OCI-M2 (cell line): ENCODE data around the gene IFNAR1.

Experiments
- DNase-seq: peaks from one replicate; lab custom pipeline; 2025; ENCODE audit not compliant: unreplicated experiment; lab: John Stamatoyannopoulos, UW

Gene IFNAR1

GRCh38 chr21:33324291-33325221 is at the start of gene IFNAR1:
Gene IFNAR1 (plus strand): TSS chr21:33324970. CDS start chr21:33325056, 86 bp downstream.
- peak; percentile 86 for DNase-seq

DNA sequence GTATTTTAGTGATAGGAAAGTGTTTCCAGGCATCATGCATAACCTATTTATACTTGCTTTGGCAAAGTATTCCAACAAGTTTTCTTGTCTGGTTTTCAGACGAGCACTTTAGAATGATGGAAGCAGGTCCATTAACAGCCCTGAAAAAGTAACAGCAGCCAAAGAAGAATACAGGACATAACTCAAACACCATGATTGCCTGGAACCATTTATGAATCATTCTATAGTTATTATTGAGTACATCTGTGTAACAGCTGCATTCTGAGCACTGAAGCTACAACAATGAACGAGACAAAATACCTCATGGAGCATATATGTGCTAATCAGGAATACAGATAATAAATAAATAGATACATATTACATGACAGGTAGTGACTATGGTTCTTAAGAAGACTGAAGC is 46.0 kb upstream of the IFNAR1 start:
- no peak for DNase-seq

DNA sequence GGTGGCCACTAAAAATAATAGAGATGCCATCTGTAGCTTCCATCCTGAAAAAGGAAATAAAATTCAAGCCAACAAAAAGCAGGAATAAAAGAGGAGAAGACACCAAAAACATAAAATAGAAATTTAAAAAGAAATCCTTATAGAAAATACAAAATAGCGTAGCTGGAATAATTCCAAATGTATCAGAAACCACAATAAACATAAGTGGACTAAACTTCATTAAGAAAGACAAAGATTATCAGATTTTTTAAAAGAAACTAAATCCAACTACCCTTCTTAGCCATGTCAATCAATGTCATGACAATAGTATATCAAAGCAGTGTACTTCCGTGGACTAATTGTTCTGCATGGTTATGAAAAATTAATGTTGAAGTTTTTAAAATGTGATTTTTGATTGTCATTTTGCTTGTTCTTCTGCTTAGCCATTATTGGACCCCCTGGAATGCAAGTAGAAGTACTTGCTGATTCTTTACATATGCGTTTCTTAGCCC is 45.4 kb upstream of the IFNAR1 start:
- no peak for DNase-seq

DNA sequence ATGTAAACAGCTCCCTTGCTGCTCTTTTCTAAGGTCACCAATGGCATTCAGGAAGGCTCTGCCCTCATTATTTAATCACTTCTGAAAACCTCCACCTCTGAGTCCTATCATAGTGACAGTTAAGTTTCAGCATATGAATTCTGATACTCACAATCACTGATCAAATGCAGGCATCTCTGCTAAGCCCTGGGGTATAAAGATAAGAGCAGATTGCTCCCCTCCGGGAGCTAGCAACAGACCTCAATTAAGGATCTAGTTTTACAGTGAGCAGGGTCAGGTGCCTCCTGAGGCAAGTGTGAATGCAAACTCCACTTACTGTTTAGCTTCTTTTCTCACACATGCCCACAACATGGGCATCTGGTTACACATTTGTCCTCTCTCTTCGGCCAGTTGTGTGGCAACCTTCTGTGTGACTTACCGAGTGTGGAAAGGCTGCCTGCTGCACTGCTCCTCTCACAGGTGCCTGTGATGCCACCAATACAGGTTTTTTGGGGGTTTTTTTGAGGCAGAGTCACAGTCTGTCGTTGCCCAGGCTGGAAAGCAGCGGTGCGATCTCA is 43.6 kb upstream of the IFNAR1 start:
- no peak for DNase-seq

GRCh38 chr21:33283203-33283602 is 41.6 kb upstream of the IFNAR1 start:
- DNase-seq: no peak

- no peak for DNase-seq
These were observed 38.7 kb upstream of the IFNAR1 start for GRCh38 chr21:33286076-33286475.

GRCh38 chr21:33286600-33287456 is 37.9 kb upstream of the IFNAR1 start:
- no peak for DNase-seq

DNA sequence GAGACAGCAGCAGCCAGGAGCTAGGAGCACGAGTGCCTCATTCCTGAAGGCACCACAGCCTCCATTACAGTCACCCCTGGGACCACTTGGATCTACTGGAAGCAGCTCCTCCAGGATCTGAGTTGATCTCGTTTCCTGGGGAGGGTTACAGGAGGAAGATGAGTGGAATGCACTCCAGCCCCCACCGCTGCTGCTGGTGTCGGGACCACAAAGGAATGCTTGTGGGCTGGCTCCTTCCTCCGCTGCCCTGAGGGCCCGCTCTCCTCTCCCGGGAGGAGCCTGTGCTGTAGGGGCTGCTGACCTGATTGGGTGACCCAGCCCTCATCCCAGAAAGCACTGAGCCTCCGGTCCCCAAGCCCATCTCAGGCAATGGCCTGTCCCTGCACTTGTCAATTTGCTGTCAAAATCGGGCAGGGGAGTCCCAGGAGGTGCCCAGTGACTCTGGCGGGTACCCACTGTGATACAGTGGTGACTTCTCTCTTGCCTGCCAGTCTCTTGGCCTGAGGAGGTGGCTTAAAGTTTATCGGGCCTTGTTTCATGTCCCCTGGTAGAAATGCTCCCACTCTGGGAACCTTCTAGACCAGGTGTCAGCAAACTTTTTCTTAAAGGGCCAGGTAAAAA is 35.5 kb upstream of the IFNAR1 start:
- DNase-seq: no peak

DNA sequence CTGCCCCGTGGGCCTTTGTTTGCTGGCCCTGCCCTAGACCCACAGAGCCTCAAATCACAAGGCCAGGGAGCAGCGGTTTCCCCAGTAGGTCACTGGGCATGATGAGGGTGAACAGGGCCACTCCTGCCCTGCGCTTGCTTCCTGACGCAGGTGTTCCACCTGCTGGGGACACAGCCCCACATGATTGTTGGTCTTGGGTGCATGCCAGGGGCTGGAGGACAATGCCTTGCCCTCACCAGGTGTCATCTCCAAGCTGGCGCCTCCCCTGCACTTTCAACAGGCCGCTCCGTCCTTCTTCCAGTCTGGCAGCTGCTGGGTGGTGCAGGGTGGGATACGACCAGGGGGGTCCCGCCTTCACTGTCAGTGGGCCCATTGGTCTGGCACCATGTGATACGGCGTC is 34.3 kb upstream of the IFNAR1 start:
- DNase-seq: no peak

GRCh38 chr21:33291686-33292085 is 33.1 kb upstream of the IFNAR1 start:
- no peak for DNase-seq

DNA sequence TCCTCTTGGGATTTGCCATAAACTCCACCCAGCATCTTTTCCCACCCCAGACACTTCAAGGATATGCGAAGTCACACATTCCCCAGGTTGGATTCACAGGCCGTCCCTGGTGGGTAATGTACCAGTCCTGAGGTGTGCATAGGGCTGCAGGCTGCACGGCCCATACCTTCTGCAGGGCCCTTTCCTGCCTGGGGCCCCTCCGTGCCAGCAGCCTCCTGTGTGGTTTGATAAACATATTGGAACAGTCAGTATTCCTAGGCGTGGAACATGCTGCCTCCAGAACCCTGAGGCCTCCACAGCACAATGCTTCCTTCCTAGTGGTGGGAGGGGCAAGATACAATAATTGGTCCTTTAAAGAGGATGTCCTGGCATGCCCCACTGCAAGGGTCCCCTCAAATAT is 32.0 kb upstream of the IFNAR1 start:
- DNase-seq: no peak

DNA sequence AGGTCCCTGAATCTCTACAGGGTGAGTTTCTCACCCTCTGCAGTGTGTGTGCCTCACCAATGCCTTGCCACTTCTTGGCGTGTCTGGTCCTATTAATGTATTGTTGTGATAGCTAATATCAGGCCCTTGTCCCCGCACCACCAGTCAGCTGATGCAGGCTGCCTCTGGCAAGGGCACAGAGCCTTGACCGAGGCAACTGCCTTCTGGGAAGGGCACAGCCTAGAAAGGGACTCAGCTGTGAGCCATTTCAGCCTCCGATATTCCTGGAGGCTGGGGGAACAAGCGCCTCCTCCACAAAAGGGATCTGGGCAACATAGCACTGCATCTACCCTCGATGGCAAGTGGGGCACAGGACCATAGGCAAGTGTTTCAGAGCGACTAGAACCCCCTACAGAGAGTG is 31.6 kb upstream of the IFNAR1 start:
- no peak for DNase-seq

DNA sequence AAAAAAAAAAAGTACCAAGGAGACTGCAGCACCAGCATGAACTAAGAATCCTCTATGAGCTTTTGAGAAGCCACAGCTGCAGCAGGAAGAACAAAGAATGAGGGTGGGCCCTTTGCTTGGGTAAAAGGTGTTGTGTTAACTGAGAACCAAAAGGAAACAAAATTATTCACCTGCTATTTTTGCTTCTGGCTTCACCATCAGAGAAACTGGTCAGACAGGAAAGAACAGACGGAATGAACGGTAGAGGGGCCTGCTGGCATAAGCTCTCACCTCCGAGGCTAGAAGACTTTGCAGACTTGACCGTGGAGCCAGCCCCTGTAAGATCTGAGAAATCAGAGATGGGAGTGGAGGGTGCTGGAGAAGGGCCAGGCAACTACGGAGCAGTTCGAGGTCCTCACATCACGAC is 31.0 kb upstream of the IFNAR1 start:
- no peak for DNase-seq

- no peak for DNase-seq
These were observed 28.6 kb upstream of the IFNAR1 start for GRCh38 chr21:33296156-33296555.

GRCh38 chr21:33299181-33299752 is 25.5 kb upstream of the IFNAR1 start:
- no peak for DNase-seq

- peak; percentile 80 for DNase-seq
These were observed 23.8 kb upstream of the IFNAR1 start for GRCh38 chr21:33300701-33301631.

- DNase-seq: no peak
These were observed 23.2 kb upstream of the IFNAR1 start for GRCh38 chr21:33301632-33302002.

- no peak for DNase-seq
These were observed 22.7 kb upstream of the IFNAR1 start for GRCh38 chr21:33302055-33302454.

GRCh38 chr21:33302796-33303195 is 22.0 kb upstream of the IFNAR1 start:
- DNase-seq: no peak

DNA sequence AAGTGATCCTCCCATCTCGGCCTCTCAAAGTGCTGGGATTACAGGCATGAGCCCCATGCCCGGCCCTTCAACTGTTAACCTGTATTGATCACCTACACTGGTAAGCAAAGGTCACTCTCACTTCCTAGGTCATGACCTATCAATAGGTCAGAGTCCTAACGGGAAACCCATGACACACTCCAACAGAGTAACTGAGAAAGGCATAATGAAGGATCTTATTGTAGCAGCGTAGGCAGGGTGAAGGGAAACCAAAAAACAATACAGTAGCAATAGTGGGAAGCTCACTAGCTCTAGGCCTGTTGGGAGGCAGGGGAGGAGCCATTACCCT is 19.5 kb upstream of the IFNAR1 start:
- DNase-seq: no peak
